Ishikawa (cell line): ENCODE data around the gene GTF2IRD1.

Source experiments
- CEBPB ChIP-seq: IDR thresholded peaks from 2 replicates; pipeline ENCODE4 v1.6.1; 2012
- CREB1 ChIP-seq: IDR thresholded peaks from 2 replicates; pipeline ENCODE4 v1.6.1; 2012; ENCODE audit warnings: low read depth
- EGR1 ChIP-seq: IDR thresholded peaks from 2 replicates; pipeline ENCODE4 v1.6.1; 2012
- EP300 ChIP-seq: IDR thresholded peaks from 2 replicates; pipeline ENCODE4 v1.6.1; 2012; ENCODE audit warnings: borderline replicate concordance
- FOXM1 ChIP-seq: IDR thresholded peaks from 2 replicates; pipeline ENCODE4 v1.6.1; 2012; ENCODE audit warnings: low read depth, borderline replicate concordance
- NFIC ChIP-seq: IDR thresholded peaks from 2 replicates; pipeline ENCODE4 v1.6.1; 2012
- RAD21 ChIP-seq: IDR thresholded peaks from 2 replicates; pipeline ENCODE4 v1.6.1; 2012; ENCODE audit warnings: low read depth
- TAF1 ChIP-seq: IDR thresholded peaks from 2 replicates; pipeline ENCODE4 v1.6.1; 2012; ENCODE audit warnings: low read depth, mild to moderate bottlenecking
- TEAD4 ChIP-seq: IDR thresholded peaks from 2 replicates; pipeline ENCODE4 v1.6.1; 2012
- YY1 ChIP-seq: IDR thresholded peaks from 2 replicates; pipeline ENCODE4 v1.6.1; 2012; ENCODE audit warnings: low read depth
- ZBTB7A ChIP-seq: IDR thresholded peaks from 2 replicates; pipeline ENCODE4 v1.6.1; 2012; ENCODE audit warnings: low read depth
- TF ChIP-seq, protein P1 (sequence below): IDR thresholded peaks from 2 replicates; pipeline ENCODE4 v1.6.1; 2012
- TF ChIP-seq, protein P2 (sequence below): IDR thresholded peaks from 2 replicates; pipeline ENCODE4 v1.6.1; 2012; ENCODE audit warnings: low read depth, mild to moderate bottlenecking
- TF ChIP-seq, protein P3 (sequence below): IDR thresholded peaks from 2 replicates; pipeline ENCODE4 v1.6.1; 2012

DNA sequence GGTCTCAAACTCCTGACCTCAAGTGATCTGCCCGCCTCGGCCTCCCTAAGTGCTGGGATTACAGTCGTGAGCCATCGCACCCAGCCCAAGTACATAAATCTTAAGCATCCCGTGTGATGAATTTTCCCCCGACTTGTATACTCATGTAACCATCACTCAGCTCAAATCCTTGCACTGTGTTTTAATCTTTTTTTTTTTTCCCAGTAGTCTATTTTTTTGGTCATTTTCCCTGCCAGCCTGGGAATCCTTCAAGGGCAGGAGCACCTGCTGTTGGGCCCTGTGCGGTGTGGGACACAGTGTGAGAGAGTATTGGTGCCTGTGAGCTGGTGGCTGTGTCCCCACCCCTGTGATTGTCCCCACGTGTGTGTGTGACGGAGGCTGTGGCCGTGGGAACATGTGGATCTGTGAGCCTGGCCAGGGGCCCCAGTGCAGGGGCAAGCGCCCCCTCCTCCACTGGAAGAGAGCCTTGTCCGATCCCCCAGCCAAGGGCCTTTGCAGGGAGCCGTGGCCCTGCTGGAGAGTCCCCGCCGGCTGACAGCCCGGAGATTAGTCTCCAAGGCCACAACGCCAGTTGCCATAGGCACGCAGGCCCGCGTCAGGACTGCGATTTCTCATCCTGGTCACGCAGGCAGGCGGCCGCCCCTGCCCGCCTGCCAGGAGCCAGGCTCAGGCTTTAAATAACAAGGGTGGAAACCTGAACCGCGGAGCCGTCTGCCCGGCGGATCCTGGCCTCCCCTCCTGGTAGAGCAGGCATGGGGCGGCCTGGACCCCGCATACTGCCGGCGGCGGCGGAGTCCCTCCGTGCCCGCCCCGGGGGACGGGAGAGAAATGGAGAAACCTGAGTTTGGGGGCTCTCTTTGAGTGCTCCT lies 26.5 kb downstream of the GTF2IRD1 start:
- TF ChIP-seq YY1 (0 out of 2 replicates have a peak, but pooled peaks have one; percentile 23), EP300 (no peak), TEAD4 (peak; percentile 8; the same call in 1 of the 2 replicates), NFIC (peak; percentile 9; the same call in 1 of the 2 replicates), EGR1 (no peak), RAD21 (no peak), CREB1 (no peak), TAF1 (0 out of 2 replicates have a peak, but pooled peaks have one; percentile 41), ZBTB7A (peak; percentile 64), CEBPB (no peak), FOXM1 (no peak)
- TF ChIP-seq, protein P1, sequence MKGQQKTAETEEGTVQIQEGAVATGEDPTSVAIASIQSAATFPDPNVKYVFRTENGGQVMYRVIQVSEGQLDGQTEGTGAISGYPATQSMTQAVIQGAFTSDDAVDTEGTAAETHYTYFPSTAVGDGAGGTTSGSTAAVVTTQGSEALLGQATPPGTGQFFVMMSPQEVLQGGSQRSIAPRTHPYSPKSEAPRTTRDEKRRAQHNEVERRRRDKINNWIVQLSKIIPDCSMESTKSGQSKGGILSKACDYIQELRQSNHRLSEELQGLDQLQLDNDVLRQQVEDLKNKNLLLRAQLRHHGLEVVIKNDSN, result no peak; the same call in 1 of the 2 replicates
- TF ChIP-seq, protein P2, sequence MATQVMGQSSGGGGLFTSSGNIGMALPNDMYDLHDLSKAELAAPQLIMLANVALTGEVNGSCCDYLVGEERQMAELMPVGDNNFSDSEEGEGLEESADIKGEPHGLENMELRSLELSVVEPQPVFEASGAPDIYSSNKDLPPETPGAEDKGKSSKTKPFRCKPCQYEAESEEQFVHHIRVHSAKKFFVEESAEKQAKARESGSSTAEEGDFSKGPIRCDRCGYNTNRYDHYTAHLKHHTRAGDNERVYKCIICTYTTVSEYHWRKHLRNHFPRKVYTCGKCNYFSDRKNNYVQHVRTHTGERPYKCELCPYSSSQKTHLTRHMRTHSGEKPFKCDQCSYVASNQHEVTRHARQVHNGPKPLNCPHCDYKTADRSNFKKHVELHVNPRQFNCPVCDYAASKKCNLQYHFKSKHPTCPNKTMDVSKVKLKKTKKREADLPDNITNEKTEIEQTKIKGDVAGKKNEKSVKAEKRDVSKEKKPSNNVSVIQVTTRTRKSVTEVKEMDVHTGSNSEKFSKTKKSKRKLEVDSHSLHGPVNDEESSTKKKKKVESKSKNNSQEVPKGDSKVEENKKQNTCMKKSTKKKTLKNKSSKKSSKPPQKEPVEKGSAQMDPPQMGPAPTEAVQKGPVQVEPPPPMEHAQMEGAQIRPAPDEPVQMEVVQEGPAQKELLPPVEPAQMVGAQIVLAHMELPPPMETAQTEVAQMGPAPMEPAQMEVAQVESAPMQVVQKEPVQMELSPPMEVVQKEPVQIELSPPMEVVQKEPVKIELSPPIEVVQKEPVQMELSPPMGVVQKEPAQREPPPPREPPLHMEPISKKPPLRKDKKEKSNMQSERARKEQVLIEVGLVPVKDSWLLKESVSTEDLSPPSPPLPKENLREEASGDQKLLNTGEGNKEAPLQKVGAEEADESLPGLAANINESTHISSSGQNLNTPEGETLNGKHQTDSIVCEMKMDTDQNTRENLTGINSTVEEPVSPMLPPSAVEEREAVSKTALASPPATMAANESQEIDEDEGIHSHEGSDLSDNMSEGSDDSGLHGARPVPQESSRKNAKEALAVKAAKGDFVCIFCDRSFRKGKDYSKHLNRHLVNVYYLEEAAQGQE, result no peak
- TF ChIP-seq, protein P3, sequence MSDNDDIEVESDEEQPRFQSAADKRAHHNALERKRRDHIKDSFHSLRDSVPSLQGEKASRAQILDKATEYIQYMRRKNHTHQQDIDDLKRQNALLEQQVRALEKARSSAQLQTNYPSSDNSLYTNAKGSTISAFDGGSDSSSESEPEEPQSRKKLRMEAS, result no peak
